ENCODE results near the gene INSIG1. TPM values are rescaled to one million over a fixed set of nuclear protein-coding genes. Genes with fewer than 3 reads are reported as not detected.

The INSIG1 gene
- total and polyA plus RNA-seq, 2 experiments from 2014 or later: 70.3 to 131 TPM

DNA sequence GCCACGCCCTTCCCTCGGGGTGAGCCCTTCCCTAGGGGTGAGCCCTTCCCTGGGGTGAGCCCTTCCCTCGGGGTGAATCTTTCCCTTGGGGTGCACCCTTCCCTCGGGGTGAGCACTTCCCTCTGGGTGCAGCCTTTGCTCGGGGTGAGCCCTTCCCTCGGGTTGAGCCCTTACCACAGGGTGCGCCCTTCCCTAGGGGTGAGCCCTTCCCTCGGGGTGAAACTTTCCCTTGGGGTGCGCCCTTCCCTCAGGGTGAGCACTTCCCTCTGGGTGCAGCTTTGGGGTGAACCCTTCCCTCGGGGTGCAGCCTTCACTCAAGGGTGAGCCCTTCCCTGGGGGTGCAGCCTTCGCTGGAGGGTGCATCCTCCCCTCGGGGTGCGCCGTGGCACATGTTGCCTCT is 34.6 kb upstream of the INSIG1 start:
- peaks cover 8% of the 10 kb centered on the region; the same call in 2 of the 3 replicates for H3K4me1 Mint-ChIP-seq
- no peak overlapping the region for H3K27ac Mint-ChIP-seq
- no peak overlapping the region for H2AFZ ChIP-seq
- H4K20me1 ChIP-seq (replicated peaks; ENCODE audit: insufficient read depth): no peaks in the 10 kb centered on the region
- no peak overlapping the region for H3K4me3 Mint-ChIP-seq
- no peaks in the 10 kb centered on the region for H3K27me3 ChIP-seq (ENCODE audit: insufficient read depth)
- no peaks in the 10 kb centered on the region for H3F3A ChIP-seq (replicated peaks; ENCODE audit: low read depth)
- no peak for DNase-seq (ENCODE audit: low spot score)
- no peak for ATAC-seq
- no peak overlapping the region for H3K4me3 ChIP-seq
- H3K4me1 ChIP-seq (ENCODE audit: insufficient read depth): no peaks in the 10 kb centered on the region
- no peak overlapping the region for H3K4me2 ChIP-seq
- no peaks in the 10 kb centered on the region for H3K9me2 ChIP-seq (ENCODE audit: insufficient read depth)
- H3K79me2 ChIP-seq (replicated peaks; ENCODE audit: insufficient read depth): no peaks in the 10 kb centered on the region
- no peaks in the 10 kb centered on the region; the same call in 2 of the 3 replicates for H3K36me3 Mint-ChIP-seq (ENCODE audit: low read depth)
- H3K27ac ChIP-seq (ENCODE audit: low read depth): no peak overlapping the region
- no peak for TF ChIP-seq EZH2phosphoT487 (IDR thresholded peaks at IDR 0.05; ENCODE audit: unreplicated experiment)
- no peak for TF ChIP-seq JUNB (IDR thresholded peaks at IDR 0.05; ENCODE audit: unreplicated experiment)
- TF ChIP-seq, protein P1, sequence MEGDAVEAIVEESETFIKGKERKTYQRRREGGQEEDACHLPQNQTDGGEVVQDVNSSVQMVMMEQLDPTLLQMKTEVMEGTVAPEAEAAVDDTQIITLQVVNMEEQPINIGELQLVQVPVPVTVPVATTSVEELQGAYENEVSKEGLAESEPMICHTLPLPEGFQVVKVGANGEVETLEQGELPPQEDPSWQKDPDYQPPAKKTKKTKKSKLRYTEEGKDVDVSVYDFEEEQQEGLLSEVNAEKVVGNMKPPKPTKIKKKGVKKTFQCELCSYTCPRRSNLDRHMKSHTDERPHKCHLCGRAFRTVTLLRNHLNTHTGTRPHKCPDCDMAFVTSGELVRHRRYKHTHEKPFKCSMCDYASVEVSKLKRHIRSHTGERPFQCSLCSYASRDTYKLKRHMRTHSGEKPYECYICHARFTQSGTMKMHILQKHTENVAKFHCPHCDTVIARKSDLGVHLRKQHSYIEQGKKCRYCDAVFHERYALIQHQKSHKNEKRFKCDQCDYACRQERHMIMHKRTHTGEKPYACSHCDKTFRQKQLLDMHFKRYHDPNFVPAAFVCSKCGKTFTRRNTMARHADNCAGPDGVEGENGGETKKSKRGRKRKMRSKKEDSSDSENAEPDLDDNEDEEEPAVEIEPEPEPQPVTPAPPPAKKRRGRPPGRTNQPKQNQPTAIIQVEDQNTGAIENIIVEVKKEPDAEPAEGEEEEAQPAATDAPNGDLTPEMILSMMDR (conservative IDR thresholded peaks at IDR 0.05; ENCODE audit: low read depth in 2 of 2): no peak
- no peak for TF ChIP-seq EZH2 (IDR thresholded peaks at IDR 0.05; ENCODE audit: low read depth, unreplicated experiment)
- TF ChIP-seq ZNF331 (CRISPR knock-in tag; IDR thresholded peaks at IDR 0.05; ENCODE audit: low read depth): no peak
- no peak for TF ChIP-seq NANOG (IDR thresholded peaks at IDR 0.05; ENCODE audit: borderline replicate concordance)
- TF ChIP-seq, protein P2, sequence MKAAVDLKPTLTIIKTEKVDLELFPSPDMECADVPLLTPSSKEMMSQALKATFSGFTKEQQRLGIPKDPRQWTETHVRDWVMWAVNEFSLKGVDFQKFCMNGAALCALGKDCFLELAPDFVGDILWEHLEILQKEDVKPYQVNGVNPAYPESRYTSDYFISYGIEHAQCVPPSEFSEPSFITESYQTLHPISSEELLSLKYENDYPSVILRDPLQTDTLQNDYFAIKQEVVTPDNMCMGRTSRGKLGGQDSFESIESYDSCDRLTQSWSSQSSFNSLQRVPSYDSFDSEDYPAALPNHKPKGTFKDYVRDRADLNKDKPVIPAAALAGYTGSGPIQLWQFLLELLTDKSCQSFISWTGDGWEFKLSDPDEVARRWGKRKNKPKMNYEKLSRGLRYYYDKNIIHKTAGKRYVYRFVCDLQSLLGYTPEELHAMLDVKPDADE (IDR thresholded peaks at IDR 0.05): no peak
- TF ChIP-seq, protein P3, sequence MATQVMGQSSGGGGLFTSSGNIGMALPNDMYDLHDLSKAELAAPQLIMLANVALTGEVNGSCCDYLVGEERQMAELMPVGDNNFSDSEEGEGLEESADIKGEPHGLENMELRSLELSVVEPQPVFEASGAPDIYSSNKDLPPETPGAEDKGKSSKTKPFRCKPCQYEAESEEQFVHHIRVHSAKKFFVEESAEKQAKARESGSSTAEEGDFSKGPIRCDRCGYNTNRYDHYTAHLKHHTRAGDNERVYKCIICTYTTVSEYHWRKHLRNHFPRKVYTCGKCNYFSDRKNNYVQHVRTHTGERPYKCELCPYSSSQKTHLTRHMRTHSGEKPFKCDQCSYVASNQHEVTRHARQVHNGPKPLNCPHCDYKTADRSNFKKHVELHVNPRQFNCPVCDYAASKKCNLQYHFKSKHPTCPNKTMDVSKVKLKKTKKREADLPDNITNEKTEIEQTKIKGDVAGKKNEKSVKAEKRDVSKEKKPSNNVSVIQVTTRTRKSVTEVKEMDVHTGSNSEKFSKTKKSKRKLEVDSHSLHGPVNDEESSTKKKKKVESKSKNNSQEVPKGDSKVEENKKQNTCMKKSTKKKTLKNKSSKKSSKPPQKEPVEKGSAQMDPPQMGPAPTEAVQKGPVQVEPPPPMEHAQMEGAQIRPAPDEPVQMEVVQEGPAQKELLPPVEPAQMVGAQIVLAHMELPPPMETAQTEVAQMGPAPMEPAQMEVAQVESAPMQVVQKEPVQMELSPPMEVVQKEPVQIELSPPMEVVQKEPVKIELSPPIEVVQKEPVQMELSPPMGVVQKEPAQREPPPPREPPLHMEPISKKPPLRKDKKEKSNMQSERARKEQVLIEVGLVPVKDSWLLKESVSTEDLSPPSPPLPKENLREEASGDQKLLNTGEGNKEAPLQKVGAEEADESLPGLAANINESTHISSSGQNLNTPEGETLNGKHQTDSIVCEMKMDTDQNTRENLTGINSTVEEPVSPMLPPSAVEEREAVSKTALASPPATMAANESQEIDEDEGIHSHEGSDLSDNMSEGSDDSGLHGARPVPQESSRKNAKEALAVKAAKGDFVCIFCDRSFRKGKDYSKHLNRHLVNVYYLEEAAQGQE (IDR thresholded peaks at IDR 0.05; ENCODE audit: unreplicated experiment): no peak
- no peak for TF ChIP-seq ZNF114 (CRISPR knock-in tag; IDR thresholded peaks at IDR 0.05)
- no peak for TF ChIP-seq POLR2AphosphoS5 (IDR thresholded peaks at IDR 0.05; ENCODE audit: low read depth)
- TF ChIP-seq ZNF462 (CRISPR knock-in tag; IDR thresholded peaks at IDR 0.05): no peak
- TF ChIP-seq STAT1 (IDR thresholded peaks at IDR 0.05; ENCODE audit: unreplicated experiment): no peak
- TF ChIP-seq CREB1 (CRISPR knock-in tag; IDR thresholded peaks at IDR 0.05; ENCODE audit: low read depth): no peak
- no peaks in the 10 kb centered on the region for H3K27me3 Mint-ChIP-seq (ENCODE audit: insufficient read depth, low read depth, poor library complexity)
- H3K9me3 Mint-ChIP-seq: no peaks in the 10 kb centered on the region; the same call in 2 of the 3 replicates
- no peaks in the 10 kb centered on the region for H3K36me3 ChIP-seq (ENCODE audit: insufficient read depth)

Measured in GM23338 (cell line).